HuH-7.5 (cell line): ENCODE data around the gene TNK2.
"Not testable (repeated sequence)": the region's sequence is repeated elsewhere in the genome, so short reads cannot be mapped to it uniquely, and the experiment has no call there.

Experiments
- DNase-seq: peaks from one replicate; pipeline ENCODE4 v3.0.0; 2011; ENCODE audit warnings: low spot score

Gene TNK2

DNA sequence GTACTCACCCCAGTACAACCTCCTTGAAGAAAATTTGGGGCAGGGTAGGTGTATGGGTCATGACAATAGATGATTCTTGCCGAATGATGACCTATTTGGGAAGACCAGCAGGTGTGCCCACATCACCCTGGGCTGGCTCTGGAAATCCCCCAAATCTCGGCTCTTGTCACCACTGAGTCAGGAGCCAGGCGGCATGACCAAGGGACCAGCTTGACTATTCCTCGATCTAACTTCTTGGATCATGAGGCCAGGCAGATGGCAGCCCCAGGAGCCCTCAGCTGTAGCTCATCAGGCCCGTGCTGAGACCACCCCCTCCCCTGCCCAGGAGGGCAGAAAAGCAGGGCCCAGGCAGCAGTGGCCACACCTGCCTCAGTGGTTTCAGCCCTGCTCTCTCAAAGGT lies 87.5 kb downstream of the TNK2 start:
- no peak for DNase-seq

DNA sequence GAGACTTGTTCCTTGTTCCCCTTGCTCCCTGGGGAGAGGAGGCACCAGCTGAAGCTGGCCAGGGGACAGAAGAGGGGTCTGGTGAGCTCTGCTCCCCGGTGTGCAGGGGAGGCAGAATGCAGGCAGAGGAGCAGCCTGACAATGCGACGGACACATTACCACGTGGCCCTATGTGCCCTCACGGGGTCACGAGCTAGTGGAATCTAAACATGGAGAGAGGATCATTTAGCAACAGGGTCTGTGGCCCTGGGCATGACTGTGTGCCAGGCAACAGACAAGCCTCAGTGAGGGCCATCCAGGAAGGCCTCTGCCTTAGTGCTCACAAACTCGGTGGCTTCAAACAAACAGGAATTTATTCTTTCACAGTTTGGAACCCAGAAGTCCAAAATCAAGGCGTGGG lies 88.2 kb downstream of the TNK2 start:
- DNase-seq = no peak

DNA sequence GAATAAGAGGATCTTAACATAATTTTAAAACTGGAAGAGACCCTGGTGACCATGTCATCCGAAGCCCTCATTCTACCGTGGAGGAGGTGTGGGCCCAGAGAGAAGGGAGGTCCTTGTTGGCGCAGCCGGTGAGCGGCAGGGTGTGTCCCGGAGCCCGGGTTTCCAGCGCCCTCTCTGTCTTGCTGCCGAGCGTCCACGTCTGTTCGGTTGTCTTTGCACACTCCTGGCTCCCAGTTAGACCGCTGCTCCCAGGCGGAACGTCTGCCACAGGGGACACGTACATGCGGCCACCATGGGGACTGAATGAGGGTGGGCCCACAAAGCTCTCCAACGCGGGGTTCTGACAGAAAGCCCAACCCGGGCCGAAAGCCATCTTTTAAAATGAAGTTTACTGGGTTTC lies 90.0 kb downstream of the TNK2 start:
- no peak for DNase-seq

DNA sequence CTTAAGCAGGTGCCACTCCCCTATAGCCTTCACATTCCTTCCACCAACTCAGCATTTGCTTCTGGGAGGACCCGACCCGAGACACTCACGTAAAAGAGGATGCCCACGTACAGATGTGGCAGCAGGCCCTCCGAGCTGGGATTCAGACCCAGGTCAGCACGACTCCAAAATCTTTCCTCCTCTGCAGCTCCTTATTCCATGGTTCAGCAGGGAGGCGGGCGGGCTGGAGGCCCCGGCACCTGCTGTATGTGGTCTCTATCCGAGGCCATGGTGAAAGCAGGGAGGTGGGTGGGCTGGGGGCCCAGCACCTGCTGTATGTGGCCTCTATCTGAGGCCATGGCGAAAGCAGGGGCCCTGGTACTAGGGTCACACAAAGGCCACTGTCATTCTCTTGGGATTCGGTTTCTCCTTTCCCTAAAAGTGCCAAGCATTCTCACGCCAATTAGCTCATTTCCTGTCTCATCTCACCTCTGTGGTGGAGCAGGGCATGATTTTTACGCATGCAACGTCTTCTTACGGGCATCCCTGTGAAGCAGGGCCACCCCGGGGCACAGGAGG lies 90.7 kb downstream of the TNK2 start:
- DNase-seq = no peak

DNA sequence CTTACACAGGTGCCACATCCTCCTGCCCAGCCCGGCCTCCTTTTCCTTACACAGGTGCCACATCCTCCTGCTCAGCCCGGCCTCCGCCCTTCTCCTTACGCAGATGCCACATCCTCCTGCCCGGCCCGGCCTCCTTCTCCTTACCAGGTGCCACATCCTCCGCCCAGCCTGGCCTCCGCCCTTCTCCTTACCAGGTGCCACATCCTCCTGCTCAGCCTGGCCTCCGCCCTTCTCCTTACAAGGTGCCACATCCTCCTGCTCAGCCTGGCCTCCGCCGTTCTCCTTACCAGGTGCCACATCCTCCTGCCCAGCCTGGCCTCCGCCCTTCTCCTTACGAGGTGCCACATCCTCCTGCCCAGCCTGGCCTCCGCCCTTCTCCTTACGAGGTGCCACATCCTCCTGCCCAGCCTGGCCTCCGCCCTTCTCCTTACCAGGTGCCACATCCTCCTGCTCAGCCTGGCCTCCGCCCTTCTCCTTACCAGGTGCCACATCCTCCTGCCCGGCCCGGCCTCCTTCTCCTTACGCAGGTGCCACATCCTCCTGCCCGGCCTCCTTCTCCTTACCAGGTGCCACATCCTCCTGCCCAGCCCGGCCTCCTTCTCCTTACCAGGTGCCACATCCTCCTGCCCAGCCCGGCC lies 92.0 kb downstream of the TNK2 start:
- not testable (repeated sequence) for DNase-seq

DNA sequence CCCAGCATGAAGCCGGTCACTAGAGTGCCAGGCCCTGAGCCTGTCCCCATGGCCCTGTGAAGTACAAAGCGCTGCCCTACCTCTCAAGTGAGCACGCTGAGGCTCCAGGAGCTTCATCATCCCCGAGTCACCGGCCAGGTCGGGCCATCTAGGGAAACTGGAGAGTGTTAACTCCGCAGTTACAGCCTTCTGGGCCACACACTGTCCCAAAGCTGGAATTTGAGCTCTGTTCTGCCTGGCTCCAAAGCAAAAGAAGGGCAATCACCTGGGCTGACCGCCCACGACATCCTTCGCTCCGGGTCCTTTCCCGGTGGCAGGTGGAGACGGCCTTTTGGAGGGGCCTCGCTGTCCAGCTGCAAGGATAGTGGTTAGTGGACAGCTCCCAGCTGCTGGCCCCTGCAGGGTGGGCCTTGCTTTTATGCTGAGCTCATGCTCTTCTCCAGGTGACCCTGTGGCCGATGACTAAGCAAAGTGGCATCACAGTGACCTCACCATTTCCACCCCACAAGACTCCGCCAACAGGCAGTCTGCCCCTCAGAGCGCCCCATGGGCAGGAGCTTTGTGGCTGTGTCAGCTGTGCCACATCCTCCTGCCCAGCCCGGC lies 93.1 kb downstream of the TNK2 start:
- DNase-seq = no peak

DNA sequence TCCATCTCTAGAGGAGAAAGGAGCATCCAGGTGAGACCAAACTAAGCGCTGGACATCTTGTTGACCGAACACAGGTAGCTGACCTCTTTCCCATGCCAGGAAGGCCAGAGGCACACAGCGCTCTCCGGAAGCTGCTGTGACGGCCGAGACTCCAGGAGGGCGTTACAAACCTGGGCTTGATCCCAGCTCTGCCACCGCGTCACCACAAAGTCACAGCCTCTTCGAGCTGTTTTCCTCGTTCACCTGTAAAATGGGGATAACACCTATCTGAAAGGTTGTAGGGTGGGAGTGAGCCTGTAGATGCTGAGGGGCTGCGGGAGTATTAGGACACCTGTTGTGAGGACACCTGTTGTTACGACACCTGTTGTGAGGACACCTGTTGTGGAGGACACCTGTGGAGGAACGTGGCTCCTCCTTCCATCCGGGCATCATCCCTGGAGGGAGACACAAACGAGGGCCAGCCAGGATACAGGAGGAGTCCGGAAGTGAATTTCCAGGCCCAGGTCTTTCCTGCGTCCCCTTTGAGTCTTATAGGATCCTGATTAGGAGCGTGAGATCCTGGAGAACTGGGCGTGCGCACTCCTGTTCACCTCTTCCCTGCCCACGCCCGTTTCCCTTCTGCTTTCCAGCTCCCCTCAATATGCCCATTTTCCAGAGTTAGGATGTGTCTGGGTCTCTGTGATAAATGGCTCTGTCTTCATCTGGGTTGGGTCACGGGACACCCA lies 94.3 kb downstream of the TNK2 start:
- no peak for DNase-seq
